NCI-H128 (cell line): Measurements from ENCODE around the gene CTBP2.

Experiments
- DNase-seq: peaks from one replicate; lab custom pipeline; 2025; ENCODE audit not compliant: unreplicated experiment; lab: John Stamatoyannopoulos, UW

The CTBP2 gene

DNA sequence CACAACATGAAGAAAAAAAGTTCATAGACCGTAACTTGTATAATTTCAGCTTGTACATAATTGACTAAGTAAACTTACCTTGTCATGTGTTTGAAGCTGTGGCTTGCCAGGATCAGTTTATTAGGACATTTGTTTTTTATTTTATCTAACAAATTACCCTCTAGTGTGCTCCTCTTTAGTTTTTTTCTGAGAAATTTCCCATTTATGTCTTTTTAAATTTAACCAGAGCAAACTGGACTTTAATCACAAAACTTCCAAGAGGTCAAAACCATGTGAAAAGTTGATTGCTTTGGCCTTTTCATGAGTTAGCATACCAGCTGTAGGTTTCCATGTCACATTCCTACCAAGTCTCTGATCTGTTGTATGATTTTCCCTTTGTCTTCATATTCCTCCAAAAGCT lies 176.0 kb downstream of the CTBP2 start:
- DNase-seq, result no peak

DNA sequence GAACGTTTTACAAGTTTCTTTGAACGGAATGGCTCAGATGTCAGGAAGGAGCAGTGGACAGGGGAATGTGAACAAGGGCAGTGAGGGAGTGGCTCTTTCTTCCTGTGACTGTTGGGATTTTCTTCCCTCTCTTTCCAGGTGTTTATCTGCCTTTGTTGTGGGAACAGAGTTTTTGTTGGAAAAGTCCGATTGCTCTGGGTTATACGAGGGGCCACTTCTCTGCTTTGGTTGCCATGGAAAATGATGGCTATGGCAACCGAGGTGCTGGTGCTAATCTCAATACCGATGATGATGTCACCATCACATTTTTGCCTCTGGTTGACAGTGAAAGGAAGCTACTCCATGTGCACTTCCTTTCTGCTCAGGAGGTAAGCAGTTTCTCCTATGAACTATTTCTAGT lies 177.0 kb downstream of the CTBP2 start:
- no peak for DNase-seq

DNA sequence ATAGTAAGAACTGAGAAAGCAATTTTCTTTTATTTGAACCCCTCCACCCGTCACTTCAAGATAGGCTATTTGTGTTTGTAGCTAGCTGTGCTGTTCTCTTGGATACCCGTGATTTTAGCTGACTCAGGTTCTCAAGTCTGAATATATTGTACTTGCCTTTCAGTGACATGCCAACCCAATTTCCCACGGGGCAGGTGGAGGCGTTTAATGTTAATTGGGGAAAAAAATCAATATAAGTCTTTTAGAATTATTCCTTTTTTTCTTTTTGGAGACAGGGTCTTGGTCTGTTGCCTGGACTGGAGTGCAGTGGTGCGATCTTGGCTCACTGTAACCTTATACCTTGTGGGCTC lies 182.0 kb downstream of the CTBP2 start:
- no peak for DNase-seq

DNA sequence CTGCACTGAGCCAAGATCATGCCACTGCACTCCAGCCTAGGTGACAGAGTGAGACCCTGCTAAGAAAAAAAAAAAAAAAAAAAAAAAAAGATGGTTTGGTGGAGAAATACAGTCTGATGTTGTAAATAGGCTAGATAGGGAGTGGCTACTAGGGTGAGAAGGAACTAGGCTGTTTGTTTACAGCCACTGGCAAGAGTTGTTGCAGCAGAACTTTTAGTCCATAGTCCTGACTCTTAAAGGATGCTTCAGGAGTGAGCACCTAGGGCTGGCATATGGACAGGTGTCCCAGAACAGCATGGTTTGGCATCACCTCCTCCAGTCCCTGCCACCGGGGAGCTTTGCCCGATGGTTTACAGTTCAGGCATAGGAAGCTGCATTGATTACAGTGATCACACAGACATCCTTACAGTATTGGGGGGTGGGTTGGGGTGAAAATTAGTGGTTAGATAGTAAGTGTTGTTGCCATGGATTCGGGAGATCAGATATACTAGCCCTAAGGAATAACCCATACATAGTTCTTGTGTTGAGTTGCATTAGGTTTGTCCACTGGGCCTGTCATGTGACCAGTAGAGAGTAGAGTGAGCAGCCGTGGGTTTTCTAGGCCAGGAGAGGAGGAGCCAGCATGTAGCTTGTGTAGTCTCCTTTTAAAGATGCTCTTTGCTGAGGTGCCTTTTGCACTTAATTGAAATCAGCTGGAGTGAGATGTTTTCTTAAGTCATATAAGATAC lies 182.6 kb downstream of the CTBP2 start:
- no peak for DNase-seq

DNA sequence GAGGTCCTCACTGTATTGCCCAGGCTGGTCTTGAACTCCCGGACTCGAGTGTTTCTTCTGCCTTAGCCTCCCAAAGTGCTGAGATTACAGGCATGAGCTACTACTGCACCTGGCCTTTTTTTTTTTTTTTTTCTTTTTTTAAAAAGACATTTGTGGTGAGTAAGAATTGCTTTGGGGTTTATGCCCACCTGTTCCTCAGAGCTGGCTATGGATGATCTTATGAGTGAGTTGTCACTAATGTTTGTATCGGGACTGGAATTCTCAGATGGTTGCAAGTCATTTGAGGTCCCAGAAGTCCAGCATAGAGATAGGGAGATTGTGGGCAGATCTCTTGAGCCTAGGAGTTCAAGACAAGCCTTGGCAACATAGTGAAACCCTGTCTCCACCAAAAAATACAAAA lies 183.2 kb downstream of the CTBP2 start:
- no peak for DNase-seq

DNA sequence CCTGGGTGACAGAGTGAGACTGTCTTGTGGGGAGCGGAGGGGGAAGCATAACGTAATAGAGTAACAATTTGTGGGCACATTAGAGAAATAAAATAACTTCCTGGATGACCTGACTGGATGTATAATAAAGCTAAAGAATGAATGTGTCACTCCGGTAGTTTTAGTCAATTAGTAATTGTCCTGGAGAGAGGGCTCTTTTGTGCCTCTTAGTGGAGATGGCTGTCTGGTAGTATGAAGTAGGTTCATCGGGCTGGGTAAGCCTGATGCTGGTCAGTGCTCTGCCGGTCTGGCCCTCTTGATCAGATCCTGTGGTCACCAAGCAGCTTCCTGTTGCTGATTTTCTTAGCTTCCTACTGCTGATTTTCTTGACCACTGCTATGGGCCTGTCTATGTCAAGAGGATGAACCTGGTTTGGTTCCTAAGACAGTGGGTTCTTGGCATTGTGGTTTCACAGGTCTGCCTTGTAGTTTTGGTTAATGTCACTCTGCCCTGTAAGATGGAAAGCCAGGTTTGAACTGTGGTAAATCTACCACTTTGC lies 184.3 kb downstream of the CTBP2 start:
- DNase-seq, result no peak

DNA sequence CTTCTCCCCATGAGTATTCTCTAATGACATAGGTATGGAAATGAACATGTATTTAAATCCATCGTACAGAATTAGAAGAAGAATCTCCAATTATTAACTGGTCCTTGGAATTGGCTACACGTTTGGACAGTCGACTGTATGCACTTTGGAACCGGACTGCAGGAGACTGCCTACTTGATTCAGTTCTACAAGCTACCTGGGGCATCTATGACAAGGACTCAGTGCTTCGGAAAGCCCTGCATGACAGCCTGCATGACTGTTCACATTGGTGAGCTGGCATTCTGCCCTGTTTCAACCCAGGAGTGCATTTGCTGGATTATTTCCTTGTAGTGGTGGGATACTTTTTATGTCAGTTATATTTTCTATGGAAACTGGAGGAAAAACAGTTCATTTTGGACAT lies 186.2 kb downstream of the CTBP2 start:
- DNase-seq, result no peak

DNA sequence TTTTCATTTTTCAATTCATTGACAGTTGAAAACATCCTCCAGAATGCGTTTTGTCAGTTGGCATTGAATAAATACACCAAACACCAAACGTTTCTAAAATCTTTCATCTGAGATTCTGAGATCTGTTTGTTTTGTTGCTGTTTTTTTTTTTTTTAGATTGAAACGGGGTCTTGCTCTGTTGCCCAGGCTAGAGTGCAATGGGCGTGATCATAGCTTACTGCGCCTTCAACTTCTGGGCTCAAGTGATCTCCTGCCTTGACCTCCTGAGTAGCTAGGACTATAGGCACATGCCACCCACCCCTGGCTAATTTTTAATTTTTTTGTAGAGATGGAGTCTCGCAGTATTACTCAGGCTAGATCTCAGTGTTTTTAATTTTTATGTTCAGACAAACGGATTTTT lies 187.7 kb downstream of the CTBP2 start:
- no peak for DNase-seq

DNA sequence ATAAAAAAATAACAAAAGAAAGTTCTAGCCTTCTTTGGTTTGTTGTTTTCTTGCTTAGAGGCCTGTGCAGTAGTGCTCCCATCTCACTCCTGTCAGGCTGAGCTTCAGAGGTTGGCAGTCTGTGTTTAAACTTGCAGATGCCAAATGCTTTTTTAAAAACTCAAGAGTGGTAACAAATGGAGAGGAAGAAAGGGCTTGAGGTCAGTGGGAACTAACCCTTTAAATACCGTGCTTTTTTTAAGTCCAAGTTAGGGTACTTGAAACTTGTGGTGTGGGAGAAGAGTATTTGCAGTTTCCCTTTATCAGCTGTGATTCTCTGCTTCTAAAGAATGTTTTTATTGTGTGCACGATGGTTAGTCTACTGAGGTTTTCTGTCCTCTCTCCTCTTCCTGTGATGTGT lies 189.1 kb downstream of the CTBP2 start:
- DNase-seq, result no peak

DNA sequence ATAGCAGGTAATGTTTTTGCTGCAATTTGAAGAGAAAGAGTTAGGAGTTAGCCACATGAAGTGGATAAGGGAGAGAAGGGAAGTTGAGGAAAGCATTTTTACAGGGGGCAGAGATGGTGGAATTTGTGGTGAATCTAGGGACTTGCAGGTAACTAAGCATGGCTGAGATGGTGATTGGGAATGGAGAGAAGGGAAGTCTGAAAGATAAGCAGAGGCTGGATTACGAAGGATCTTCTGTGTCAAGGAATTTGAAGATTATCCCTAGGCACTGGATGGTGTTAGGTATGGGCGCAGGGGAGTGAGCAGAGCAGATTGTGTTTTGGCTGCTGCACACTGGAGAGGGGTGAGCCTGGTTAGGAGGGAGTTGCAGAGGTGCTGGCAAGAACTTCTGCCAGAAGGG lies 193.1 kb downstream of the CTBP2 start:
- no peak for DNase-seq

DNA sequence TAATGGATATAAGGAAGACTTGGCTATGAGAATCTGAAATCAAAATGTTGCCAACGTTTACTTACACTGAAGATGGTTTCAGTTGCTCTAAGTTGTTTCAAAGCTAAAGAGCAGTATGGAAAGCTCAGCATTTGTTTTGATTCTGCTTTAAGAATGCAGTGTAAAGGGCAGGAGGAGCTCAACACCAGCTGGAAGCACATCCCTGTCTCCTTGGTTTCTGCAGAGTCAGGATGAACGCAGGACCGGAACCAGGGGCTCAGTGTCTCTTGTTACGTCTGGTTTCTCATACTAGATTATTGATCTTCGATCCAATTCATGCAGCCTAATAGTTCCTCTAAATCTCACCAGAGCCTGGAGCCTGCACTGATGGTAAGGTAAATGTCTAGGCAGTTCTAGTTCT lies 194.4 kb downstream of the CTBP2 start:
- no peak for DNase-seq

DNA sequence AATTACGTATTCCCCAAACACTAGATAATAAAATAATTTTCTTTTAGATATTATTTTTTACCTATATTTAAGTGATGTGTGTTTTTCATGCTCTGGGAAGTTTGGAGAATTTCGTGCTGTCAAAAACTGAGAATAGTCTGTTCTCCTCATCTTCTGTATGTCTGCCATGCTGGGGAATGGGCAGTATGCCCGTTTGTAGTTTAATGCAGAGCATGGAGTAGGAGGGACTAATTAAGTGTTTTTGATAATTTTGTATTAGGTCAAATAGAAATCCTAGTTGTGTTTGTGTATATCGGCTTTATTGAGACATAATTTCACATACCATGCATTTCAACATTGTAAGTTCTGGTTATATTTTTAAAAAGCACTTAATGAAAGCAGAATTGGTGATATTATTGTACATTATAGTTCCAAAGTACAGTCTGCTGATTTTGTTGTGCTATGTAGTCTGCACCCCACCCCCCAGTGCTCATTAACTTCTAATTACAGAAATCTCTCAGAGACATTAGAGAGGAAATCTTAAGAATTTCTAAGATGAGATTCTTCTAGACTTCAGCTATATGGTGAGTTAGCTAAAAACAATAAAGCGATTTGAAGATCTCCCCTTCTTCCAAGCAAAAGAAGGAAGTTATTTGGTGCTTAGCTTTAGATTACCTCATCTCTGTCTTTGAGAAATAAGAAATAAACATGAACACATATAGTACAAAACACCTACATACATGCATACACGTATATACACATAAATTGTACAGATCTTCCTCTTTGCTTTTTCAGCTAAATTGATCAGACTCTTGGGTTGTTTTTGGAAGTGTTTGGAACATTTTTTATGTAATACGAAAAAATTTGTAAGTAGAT lies 196.3 kb downstream of the CTBP2 start:
- no peak for DNase-seq

DNA sequence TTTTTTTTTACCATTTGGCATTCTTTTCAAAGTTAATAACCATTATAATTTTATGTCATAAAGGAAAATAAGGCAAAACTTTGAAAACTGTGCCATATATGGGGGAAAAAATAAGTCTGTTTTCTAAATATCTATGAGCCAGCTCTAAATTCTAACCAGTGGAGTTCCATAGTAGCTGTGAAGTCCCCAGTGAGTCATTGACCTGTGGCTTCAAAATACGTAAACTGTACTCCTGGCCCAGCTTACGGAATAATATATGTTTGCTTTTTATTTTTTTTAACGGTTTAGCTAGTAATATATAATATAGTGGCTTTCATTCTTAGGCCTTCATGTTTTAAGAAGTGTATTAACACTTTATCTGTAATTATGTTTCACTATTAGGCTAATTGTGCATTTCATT lies 197.9 kb downstream of the CTBP2 start:
- no peak for DNase-seq

DNA sequence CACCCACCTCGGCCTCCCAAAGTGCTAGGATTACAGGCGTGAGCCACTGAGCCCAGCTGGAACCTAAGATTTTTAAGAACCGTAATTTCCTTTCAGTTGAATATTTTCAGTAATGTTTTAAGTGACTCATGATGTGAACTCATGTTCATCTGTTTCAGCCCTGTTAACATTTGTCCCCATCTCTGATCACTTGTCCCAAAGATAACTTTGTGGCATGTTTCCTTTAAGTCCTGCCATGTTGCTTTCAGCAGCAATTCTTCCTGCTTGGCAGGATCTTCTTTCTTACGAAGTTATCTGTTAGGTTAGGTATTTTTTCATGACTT lies 199.2 kb downstream of the CTBP2 start:
- DNase-seq, result no peak

DNA sequence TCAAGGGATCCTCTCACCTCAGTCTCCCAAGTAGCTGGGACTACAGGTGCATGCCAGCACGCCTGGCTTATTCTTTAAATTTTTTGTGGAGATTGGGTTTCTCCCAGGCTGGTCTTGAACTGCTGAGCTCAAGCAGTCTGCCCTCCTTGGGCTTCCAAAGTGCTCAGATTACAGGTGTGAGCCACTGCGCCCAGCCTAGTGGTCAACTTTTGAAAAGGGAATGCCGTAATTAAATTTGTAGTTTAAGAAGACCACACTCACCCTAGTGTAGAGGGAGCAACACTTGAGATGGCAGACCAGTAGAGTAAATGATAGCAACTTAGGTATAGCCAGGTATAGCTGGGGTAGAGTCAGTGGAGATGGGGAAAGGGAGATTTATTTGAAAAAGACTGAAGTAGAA lies 200.8 kb downstream of the CTBP2 start:
- no peak for DNase-seq

DNA sequence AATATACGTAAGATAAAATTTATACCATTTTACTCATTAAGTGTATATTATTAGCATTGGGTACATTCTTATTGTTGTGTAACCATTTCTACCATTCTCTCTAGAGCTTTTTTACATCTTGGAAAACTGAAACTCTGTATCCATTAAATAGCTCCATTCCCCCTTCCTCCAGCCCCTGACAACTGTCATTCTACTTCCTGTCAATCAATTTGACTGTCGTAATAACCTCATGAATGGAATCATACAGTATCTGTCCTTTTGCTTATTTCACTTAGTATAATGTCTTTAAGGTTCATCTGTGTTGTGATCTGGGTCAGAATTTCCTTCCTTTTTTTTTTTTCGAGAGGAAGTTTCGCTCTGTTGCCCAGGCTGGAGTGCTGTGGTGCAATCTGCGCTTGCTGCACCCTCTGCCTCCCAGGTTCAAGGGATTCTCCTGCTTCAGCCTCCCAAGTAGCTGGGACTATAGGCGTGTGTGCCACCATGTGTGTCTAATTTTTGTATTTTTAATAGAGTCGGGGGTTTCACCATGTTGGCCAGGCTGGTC lies 202.9 kb downstream of the CTBP2 start:
- DNase-seq, result no peak

DNA sequence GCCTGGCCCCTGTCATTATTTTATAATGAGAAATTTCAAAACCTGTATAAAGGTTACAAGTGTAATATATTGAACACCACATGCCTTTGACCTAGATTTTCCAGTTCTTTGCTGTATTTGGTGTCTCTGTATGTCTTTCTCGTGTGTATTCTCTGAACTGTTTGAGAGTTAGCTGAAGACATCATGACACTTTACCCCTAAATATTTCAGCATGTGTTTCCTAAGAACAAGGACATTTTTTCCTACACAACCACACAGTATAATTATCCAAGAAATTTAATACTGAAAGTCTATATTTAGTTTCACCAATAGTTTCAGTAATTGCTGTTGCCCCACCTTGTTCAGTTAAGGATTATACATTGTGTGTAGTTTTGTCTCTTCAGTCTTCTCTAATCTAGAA lies 203.6 kb downstream of the CTBP2 start:
- no peak for DNase-seq

DNA sequence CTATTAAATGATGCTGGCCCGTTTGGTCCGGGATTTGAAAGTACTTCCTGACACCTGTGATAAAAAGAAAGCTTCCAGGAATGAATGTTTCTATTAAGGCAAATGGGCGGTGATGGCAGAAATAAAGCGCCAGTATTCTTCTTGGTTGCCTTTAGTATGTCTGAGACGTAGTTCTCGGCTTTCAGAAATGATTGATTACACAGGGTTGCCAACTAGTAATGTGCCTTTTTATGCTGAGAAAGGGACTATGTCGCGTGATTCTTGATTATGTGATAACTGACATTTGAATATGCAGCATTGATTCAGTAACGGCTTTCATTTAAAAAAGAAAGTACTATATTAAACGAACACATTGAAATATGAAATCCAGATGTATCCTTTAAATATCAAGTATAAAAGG lies 204.5 kb downstream of the CTBP2 start:
- no peak for DNase-seq

DNA sequence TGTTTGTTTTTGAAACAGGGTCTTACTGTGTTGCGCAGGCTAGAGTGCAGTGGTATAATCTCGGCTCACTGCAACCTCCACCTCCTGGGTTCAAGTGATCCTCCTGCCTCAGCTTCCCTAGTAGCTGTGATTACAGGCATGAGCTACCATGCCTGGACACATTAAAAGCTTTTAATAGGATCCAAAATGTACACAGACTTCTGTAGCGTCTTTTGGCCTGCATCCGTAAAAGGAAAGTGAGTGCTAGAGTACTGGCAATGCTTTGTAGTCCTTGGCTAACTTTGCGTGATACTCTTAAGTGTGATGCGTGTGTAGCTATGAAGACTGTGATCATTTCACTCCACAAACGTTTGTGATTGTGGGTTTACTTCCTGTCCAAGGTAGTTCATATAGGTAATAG lies 205.1 kb downstream of the CTBP2 start:
- DNase-seq, result no peak

DNA sequence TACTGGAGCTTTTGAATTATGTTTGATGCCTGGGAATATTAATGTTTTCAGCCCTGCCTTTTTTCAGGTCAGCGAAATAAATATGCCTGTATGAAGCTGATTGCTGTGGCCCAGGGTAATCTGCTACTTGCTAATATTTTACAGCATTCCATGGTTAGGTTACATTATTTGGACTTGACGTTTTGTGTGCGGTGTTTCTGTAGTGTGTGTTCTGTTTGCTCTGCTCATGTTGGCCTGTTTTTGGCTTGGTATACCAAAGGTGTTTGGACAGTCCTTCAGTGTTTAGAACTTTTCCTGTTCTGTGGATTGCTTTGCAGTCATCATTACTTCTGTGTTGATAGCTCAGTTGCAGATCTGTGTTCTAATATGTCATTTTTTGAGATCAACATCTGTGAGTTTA lies 206.9 kb downstream of the CTBP2 start:
- DNase-seq, result no peak

DNA sequence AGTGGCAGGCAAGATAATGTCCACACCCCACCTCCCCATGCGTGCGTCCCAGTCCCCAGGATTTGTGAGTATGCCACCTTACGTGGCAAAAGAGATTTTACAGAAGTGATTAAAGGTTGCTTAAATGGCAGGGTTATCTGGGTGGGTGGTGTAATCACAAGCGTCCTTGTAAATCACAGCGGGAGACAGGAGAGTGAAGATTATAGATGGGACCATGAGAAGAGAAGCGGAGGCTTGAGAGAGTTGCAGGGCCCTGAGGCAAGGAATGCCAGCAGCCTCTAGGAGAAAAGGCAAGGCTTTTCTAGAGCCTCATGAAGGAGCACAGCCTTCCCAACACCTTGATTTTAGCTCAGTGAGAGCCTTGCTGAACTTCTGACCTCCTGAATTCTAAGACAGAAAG lies 208.2 kb downstream of the CTBP2 start:
- DNase-seq, result no peak

DNA sequence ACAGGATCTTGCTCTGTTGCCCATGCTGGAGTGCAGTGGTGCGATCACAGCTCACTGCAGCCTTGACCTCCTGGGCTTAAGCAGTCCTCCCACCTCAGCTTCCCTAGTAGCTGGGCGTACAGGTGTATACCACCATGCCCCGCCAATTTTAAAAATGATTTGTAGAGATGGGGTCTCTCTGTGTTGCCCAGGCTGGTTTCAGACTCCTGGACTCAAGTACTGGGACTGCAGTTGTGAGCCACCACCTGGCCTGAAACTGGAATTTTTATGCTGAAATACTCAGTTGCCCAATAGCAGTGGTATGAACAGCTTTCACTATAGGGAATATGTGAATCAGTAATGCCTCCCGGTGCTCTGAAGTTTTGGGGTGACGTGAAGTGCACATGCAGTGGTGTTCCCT lies 210.8 kb downstream of the CTBP2 start:
- no peak for DNase-seq
